ENCODE data around the gene MLLT6.

MLLT6 gene

DNA sequence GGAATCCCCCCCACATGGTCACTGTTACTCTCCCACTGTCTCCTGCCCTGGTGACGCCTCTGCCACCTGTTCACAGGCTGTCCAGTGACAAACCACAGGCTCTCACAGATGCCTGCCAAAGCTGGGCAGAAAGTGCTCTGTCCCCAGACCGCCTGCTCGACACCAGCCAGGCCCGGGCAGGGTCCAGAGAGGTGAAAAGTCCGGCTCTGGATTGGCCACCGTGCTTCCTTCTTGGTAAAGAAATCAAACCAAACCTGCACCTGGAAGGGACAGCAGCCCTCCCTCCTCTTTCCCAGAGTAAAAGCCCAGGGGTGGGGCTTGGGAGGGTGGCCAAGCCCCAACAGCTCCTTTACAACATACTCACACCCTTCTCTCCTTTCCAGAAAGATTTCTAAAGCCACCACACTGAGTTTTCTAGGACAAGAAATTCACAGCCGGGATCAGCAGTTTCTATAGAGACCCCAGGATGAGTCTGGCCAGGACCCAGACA lies 36.9 kb downstream of the MLLT6 start:
- intact Hi-C loops (cut with DNase I; ENCODE audit: low total_unique reads), result no loop called here
- no peak overlapping the region for H3K4me3 ChIP-seq

DNA sequence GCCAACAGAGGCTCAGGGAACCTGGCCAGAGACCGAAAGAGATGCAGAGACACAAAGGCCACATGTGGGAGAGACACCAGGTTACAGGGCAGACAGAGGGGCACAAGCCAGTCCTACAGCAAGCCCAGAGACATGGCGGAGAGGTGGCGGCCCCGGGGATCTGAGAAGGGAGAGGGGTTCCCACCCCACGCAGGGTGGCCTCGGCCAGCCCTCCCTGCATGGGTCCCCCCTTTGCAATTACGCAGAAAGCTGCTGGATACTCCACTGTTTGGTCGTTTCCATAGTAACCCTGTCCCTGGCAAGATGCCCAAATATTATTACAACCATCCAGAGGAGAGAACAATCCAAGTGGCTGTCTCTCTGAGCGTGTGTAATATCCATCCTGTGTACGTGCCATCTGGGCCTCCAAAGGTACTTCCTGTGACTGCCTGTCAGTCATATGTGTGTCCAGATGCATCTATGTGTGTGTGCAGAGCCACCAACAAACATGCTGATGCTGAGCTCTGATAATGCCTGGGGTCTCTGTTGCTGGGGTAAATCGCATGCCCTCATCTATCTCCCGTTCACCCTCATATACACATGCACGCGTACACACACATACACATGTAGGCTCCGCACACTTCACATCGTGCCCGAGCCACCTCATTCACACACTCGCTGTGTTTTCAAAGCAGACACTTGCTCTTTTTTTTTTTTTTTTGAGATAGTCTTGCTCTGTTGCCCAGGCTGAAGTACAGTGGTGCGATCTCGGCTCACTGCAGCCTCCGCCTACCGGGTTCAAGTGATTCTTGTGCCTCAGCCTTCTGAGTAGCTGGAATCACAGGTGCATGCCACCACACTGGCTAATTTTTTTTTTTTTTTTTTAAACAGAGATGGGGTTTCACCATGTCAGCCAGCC lies 37.6 kb downstream of the MLLT6 start:
- Histone ChIP-seq H3K9me3 (no peaks in the 10 kb centered on the region), H3K27ac (peak overlapping the region; percentile 72 to 77), H3K4me1 (peaks cover 0 to 49% (median 20%) of the 10 kb centered on the region in 4 donors), H3K36me3 (peaks cover 0 to 26% (median 25%) of the 10 kb centered on the region in 3 donors), H3K4me3 (no peak overlapping the region), H3K27me3 (no peaks in the 10 kb centered on the region)
- intact Hi-C loops (cut with DNase I; ENCODE audit: low total_unique reads), result no loop called here
- TF ChIP-seq, protein P1, sequence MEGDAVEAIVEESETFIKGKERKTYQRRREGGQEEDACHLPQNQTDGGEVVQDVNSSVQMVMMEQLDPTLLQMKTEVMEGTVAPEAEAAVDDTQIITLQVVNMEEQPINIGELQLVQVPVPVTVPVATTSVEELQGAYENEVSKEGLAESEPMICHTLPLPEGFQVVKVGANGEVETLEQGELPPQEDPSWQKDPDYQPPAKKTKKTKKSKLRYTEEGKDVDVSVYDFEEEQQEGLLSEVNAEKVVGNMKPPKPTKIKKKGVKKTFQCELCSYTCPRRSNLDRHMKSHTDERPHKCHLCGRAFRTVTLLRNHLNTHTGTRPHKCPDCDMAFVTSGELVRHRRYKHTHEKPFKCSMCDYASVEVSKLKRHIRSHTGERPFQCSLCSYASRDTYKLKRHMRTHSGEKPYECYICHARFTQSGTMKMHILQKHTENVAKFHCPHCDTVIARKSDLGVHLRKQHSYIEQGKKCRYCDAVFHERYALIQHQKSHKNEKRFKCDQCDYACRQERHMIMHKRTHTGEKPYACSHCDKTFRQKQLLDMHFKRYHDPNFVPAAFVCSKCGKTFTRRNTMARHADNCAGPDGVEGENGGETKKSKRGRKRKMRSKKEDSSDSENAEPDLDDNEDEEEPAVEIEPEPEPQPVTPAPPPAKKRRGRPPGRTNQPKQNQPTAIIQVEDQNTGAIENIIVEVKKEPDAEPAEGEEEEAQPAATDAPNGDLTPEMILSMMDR (IDR thresholded peaks at IDR 0.05), result no peak
- DNase-seq, result peak in 1 of 2 donors; percentile 61

More for the DNA sequence above, 36.9 kb downstream of the MLLT6 start:
- Histone ChIP-seq H3K4me1 (peaks cover 0 to 42% (median 18%) of the 10 kb centered on the region in 4 donors), H3K27me3 (no peaks in the 10 kb centered on the region), H3K36me3 (peaks cover 0 to 33% (median 28%) of the 10 kb centered on the region in 3 donors), H3K9me3 (no peaks in the 10 kb centered on the region), H3K27ac (peak overlapping the region; percentile 72 to 77)
- TF ChIP-seq, protein P1 (IDR thresholded peaks at IDR 0.05), result no peak
- no peak for DNase-seq

GRCh38 chr17:38743556-38744171 lies 38.6 kb downstream of the MLLT6 start:
- DNase-seq, result no peak
- TF ChIP-seq, protein P1 (IDR thresholded peaks at IDR 0.05), result no peak
- intact Hi-C loops (cut with DNase I; ENCODE audit: low total_unique reads), result no loop called here
- Histone ChIP-seq H3K4me3 (no peak overlapping the region), H3K27me3 (no peaks in the 10 kb centered on the region), H3K9me3 (no peaks in the 10 kb centered on the region), H3K27ac (peak overlapping the region in 1 of 2 donors; percentile 72), H3K36me3 (peaks cover 0 to 16% (median 15%) of the 10 kb centered on the region in 3 donors), H3K4me1 (peaks cover 0 to 54% (median 22%) of the 10 kb centered on the region in 4 donors)

- H3K27me3 ChIP-seq, result no peaks in the 10 kb centered on the region
- no peaks in the 10 kb centered on the region for H3K36me3 ChIP-seq
- no peak overlapping the region for H3K4me3 ChIP-seq
- H3K27ac ChIP-seq, result peak overlapping the region in 1 of 2 donors; percentile 1
- DNase-seq, result no peak
- intact Hi-C loops (cut with DNase I; ENCODE audit: low total_unique reads), result no loop called here
- no peaks in the 10 kb centered on the region for H3K9me3 ChIP-seq
- TF ChIP-seq, protein P1 (IDR thresholded peaks at IDR 0.05), result no peak
- H3K4me1 ChIP-seq, result peaks cover 0 to 71% (median 31%) of the 10 kb centered on the region in 4 donors
Measured at GRCh38 chr17:38745545-38745944, 40.5 kb downstream of the MLLT6 start.

- DNase-seq, result no peak
- Histone ChIP-seq H3K27me3 (no peaks in the 10 kb centered on the region), H3K36me3 (no peaks in the 10 kb centered on the region), H3K9me3 (no peaks in the 10 kb centered on the region), H3K27ac (peak overlapping the region; percentile 91 to 96), H3K4me1 (peaks cover 0 to 78% (median 37%) of the 10 kb centered on the region in 4 donors), H3K4me3 (peak overlapping the region; percentile 70 to 88)
- intact Hi-C loops (cut with DNase I; ENCODE audit: low total_unique reads), result no loop called here
- TF ChIP-seq, protein P1 (IDR thresholded peaks at IDR 0.05), result no peak
Measured at GRCh38 chr17:38746004-38746848, 41.2 kb downstream of the MLLT6 start.

Measured in tibial artery (tissue), 4 donors.